H9 (cell line): ENCODE results near the gene ACACB. TPM values are rescaled to one million over a fixed set of nuclear protein-coding genes. Genes with fewer than 3 reads are reported as not detected.

ENCODE experiments used
- DNase-seq: peaks from one replicate; pipeline ENCODE4 v3.0.0-alpha.2; 2017
- H2AFZ ChIP-seq: one replicate; pipeline ENCODE4 v1.6.1; 2013; ENCODE audit warnings: mild to moderate bottlenecking, low read length, control low read depth, moderate library complexity
- H2AK5ac ChIP-seq: 2 replicates; pipeline ENCODE4 v1.6.1; 2013; ENCODE audit warnings: low read length, control low read depth, mixed read lengths; ENCODE audit not compliant: insufficient read length
- H2BK120ac ChIP-seq: one replicate; pipeline ENCODE4 v1.6.1; 2013; ENCODE audit warnings: low read depth, mild to moderate bottlenecking, low read length, control low read depth, inconsistent platforms; ENCODE audit not compliant: poor library complexity, severe bottlenecking
- H2BK12ac ChIP-seq: 2 replicates; pipeline ENCODE4 v1.6.1; 2013; ENCODE audit warnings: low read length, control low read depth, mixed read lengths, low read depth; ENCODE audit not compliant: insufficient read length
- H2BK15ac ChIP-seq: 2 replicates; pipeline ENCODE4 v1.6.1; 2013; ENCODE audit warnings: low read depth, low read length, control low read depth
- H2BK20ac ChIP-seq: one replicate; pipeline ENCODE4 v1.6.1; 2013; ENCODE audit warnings: low read depth, mild to moderate bottlenecking, low read length, control low read depth, inconsistent platforms; ENCODE audit not compliant: poor library complexity, severe bottlenecking
- H2BK5ac ChIP-seq: 2 replicates; pipeline ENCODE4 v1.6.1; 2013; ENCODE audit warnings: low read length, control low read depth, mixed read lengths; ENCODE audit not compliant: insufficient read length
- H3K14ac ChIP-seq: 2 replicates; pipeline ENCODE4 v1.6.1; 2013; ENCODE audit warnings: low read length, control low read depth; ENCODE audit not compliant: insufficient read depth
- H3K18ac ChIP-seq: 2 replicates; pipeline ENCODE4 v1.6.1; 2013; ENCODE audit warnings: low read depth, mild to moderate bottlenecking, mixed read lengths, low read length, control low read depth; ENCODE audit not compliant: insufficient read length
- H3K23ac ChIP-seq: 2 replicates; pipeline ENCODE4 v1.6.1; 2013; ENCODE audit warnings: low read length, control low read depth, mixed read lengths, low read depth; ENCODE audit not compliant: insufficient read length
- H3K23me2 ChIP-seq: 2 replicates; pipeline ENCODE4 v1.6.1; 2013; ENCODE audit warnings: low read depth, mild to moderate bottlenecking, mixed read lengths, low read length, control low read depth; ENCODE audit not compliant: insufficient read length, poor library complexity, severe bottlenecking
- H3K27ac ChIP-seq: 2 replicates; pipeline ENCODE4 v1.5.1; 2013; ENCODE audit warnings: low read length, control low read depth, mixed read lengths, low read depth; ENCODE audit not compliant: insufficient read length
- H3K27me3 ChIP-seq: 2 replicates; pipeline ENCODE4 v1.6.1; 2013; ENCODE audit warnings: low read length, control low read depth, inconsistent platforms; ENCODE audit not compliant: insufficient read depth
- H3K4ac ChIP-seq: 2 replicates; pipeline ENCODE4 v1.6.1; 2013; ENCODE audit warnings: low read depth, mild to moderate bottlenecking, control low read depth, inconsistent platforms, low read length, moderate library complexity
- H3K4me1 ChIP-seq: 2 replicates; pipeline ENCODE4 v1.6.1; 2013; ENCODE audit warnings: low read length, control low read depth, inconsistent platforms; ENCODE audit not compliant: insufficient read depth
- H3K4me2 ChIP-seq: 2 replicates; pipeline ENCODE4 v1.6.1; 2013; ENCODE audit warnings: low read length, control low read depth, mixed read lengths; ENCODE audit not compliant: insufficient read length, insufficient read depth
- H3K56ac ChIP-seq: 2 replicates; pipeline ENCODE4 v1.6.1; 2013; ENCODE audit warnings: low read depth, mild to moderate bottlenecking, mixed read lengths, low read length, control low read depth; ENCODE audit not compliant: insufficient read length
- H3K79me1 ChIP-seq: 2 replicates; pipeline ENCODE4 v1.6.1; 2013; ENCODE audit warnings: low read depth, mild to moderate bottlenecking, moderate library complexity, low read length, control low read depth, inconsistent platforms; ENCODE audit not compliant: insufficient read depth, poor library complexity, severe bottlenecking
- H3K79me2 ChIP-seq: 2 replicates; pipeline ENCODE4 v1.6.1; 2013; ENCODE audit warnings: low read length, control low read depth, inconsistent platforms; ENCODE audit not compliant: insufficient read depth
- H3K9ac ChIP-seq: 2 replicates; pipeline ENCODE4 v1.6.1; 2013; ENCODE audit warnings: low read length, control low read depth, mixed read lengths; ENCODE audit not compliant: insufficient read length; ENCODE audit errors: extremely low read depth
- H3K9me3 ChIP-seq: one replicate; pipeline ENCODE4 v1.6.1; 2013; ENCODE audit warnings: low read depth, low read length, inconsistent platforms; ENCODE audit not compliant: control insufficient read depth
- H3T11ph ChIP-seq: one replicate; pipeline ENCODE4 v1.6.1; 2013; ENCODE audit warnings: mild to moderate bottlenecking, low read length, control low read depth, inconsistent platforms
- H4K20me1 ChIP-seq: one replicate; pipeline ENCODE4 v1.6.1; 2013; ENCODE audit not compliant: control insufficient read depth, insufficient read length, insufficient read depth
- H4K5ac ChIP-seq: 2 replicates; pipeline ENCODE4 v1.6.1; 2013; ENCODE audit warnings: low read depth, mild to moderate bottlenecking, mixed read lengths, low read length, control low read depth; ENCODE audit not compliant: insufficient read length
- H4K8ac ChIP-seq: replicated peaks from 2 replicates; pipeline ENCODE4 v1.6.1; 2013; ENCODE audit warnings: low read length, control low read depth, mixed read lengths, low read depth; ENCODE audit not compliant: insufficient read length
- H4K91ac ChIP-seq: 2 replicates; pipeline ENCODE4 v1.6.1; 2013; ENCODE audit warnings: low read depth, mild to moderate bottlenecking, moderate library complexity, mixed read lengths, low read length, control low read depth; ENCODE audit not compliant: insufficient read length
- H3K27ac Mint-ChIP-seq, 3 experiments: 2 replicates in 2 of 3; 3 replicates in 1 of 3; pipeline ENCODE4 v1.8.0; 2020 to 2021; ENCODE audit warnings: mixed read lengths in 3 of 3, mild to moderate bottlenecking in 1 of 3, moderate library complexity in 1 of 3
- H3K27me3 Mint-ChIP-seq: 2 replicates; pipeline ENCODE4 v1.8.0; 2021; ENCODE audit warnings: low read depth, mild to moderate bottlenecking, moderate library complexity, mixed read lengths
- H3K36me3 Mint-ChIP-seq, 3 experiments: 2 replicates in 2 of 3; 3 replicates in 1 of 3; pipeline ENCODE4 v1.8.0; 2020 to 2021; ENCODE audit warnings: low read depth in 3 of 3, mixed read lengths in 3 of 3; ENCODE audit not compliant: insufficient read depth in 1 of 3
- H3K4me1 Mint-ChIP-seq, 2 experiments: 2 replicates each; pipeline ENCODE4 v1.8.0; 2020; ENCODE audit warnings: mixed read lengths in 2 of 2
- H3K4me3 Mint-ChIP-seq, 2 experiments: 2 replicates in 1 of 2; 3 replicates in 1 of 2; pipeline ENCODE4 v1.8.0; 2020 to 2021; ENCODE audit warnings: mild to moderate bottlenecking in 2 of 2, mixed read lengths in 2 of 2, moderate library complexity in 1 of 2
- H3K9me3 Mint-ChIP-seq, 2 experiments: 2 replicates in 1 of 2; 3 replicates in 1 of 2; pipeline ENCODE4 v1.8.0; 2020; ENCODE audit warnings: mild to moderate bottlenecking in 2 of 2, mixed read lengths in 2 of 2, moderate library complexity in 1 of 2
- WGBS: extraction: QIAGEN DNeasy Blood & Tissue Kit; methylation state at CpG from one replicate; pipeline ENCODE4 v1.1.7; 2013; ENCODE audit warnings: missing lambda C conversion rate, low lambda C conversion rate, mixed read lengths; ENCODE audit not compliant: insufficient read length; ENCODE audit errors: extremely low coverage; 5-methylcytosine and 5-hydroxymethylcytosine counted together
- total RNA-seq: library from RNA; stranded (reverse); gene quantifications from 2 replicates; pipeline ENCODE4 v1.2.1, GENCODE V29; 2021
- TF ChIP-seq, protein P1 (sequence below): fragments of 200-600 bp; sonication (generic); conservative IDR thresholded peaks from 3 replicates; pipeline ENCODE4 v1.8.0; 2021; ENCODE audit warnings: antibody characterized with exemption, mild to moderate bottlenecking

Gene ACACB
- total RNA-seq, 1 experiment from 2014 or later: 14.2 TPM

DNA sequence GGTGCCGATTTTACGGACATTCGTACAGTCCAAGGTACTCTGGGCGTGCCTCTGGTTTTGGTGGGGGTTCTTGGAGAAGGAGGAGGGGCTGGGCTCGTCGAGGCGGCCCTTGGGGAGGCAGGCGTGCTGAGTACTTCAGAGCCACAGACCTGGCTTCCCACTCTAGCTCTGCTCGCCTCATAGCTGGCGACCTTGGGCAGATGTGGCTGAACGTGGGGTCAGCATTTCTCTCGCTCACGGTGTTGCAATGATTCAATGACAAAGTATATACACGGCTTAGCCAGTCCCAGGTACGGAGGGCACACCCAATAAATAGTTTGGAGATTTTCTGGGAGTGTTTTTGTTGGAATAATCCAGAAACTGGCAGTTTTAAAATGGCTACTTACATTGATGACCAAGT lies 117.6 kb downstream of the ACACB start:
- no peak overlapping the region for H3K4ac ChIP-seq
- no peak overlapping the region for H3K9ac ChIP-seq
- no peaks in the 10 kb centered on the region; a peak in 1 of 4 replicates for H3K4me1 Mint-ChIP-seq
- no peak overlapping the region for H2BK120ac ChIP-seq
- TF ChIP-seq, protein P1, sequence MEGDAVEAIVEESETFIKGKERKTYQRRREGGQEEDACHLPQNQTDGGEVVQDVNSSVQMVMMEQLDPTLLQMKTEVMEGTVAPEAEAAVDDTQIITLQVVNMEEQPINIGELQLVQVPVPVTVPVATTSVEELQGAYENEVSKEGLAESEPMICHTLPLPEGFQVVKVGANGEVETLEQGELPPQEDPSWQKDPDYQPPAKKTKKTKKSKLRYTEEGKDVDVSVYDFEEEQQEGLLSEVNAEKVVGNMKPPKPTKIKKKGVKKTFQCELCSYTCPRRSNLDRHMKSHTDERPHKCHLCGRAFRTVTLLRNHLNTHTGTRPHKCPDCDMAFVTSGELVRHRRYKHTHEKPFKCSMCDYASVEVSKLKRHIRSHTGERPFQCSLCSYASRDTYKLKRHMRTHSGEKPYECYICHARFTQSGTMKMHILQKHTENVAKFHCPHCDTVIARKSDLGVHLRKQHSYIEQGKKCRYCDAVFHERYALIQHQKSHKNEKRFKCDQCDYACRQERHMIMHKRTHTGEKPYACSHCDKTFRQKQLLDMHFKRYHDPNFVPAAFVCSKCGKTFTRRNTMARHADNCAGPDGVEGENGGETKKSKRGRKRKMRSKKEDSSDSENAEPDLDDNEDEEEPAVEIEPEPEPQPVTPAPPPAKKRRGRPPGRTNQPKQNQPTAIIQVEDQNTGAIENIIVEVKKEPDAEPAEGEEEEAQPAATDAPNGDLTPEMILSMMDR: no peak
- no CpG with 5 or more reads among the region's 15 CpGs for WGBS
- H3K27ac ChIP-seq: no peak overlapping the region
- H4K91ac ChIP-seq: no peak overlapping the region
- no peaks in the 10 kb centered on the region for H3K4me1 ChIP-seq
- no peak overlapping the region for H3T11ph ChIP-seq
- H4K20me1 ChIP-seq: no peaks in the 10 kb centered on the region
- no peaks in the 10 kb centered on the region for H3K79me1 ChIP-seq
- no peak overlapping the region for H2BK5ac ChIP-seq
- no peak for DNase-seq
- H2BK12ac ChIP-seq: no peak overlapping the region
- H3K27me3 ChIP-seq: no peaks in the 10 kb centered on the region
- no peaks in the 10 kb centered on the region for H3K9me3 Mint-ChIP-seq
- no peaks in the 10 kb centered on the region for H3K27me3 Mint-ChIP-seq
- no peak overlapping the region for H3K23ac ChIP-seq
- H3K36me3 Mint-ChIP-seq: peaks cover 4 to 26% (median 13%) of the 10 kb centered on the region in 3 experiments; a peak in 5 of 7 replicates
- H3K9me3 ChIP-seq: no peaks in the 10 kb centered on the region
- H3K79me2 ChIP-seq: no peaks in the 10 kb centered on the region
- H2BK15ac ChIP-seq: no peak overlapping the region
- no peak overlapping the region for H3K56ac ChIP-seq
- no peak overlapping the region for H2AK5ac ChIP-seq
- no peak overlapping the region for H2AFZ ChIP-seq
- no peak overlapping the region for H4K5ac ChIP-seq
- no peaks in the 10 kb centered on the region for H3K23me2 ChIP-seq
- H2BK20ac ChIP-seq: no peak overlapping the region
- no peak overlapping the region for H4K8ac ChIP-seq
- no peak overlapping the region for H3K27ac Mint-ChIP-seq
- no peak overlapping the region for H3K4me2 ChIP-seq
- H3K14ac ChIP-seq: no peak overlapping the region
- no peak overlapping the region for H3K18ac ChIP-seq
- no peak overlapping the region for H3K4me3 Mint-ChIP-seq
